Mucosa of stomach (tissue), 1 donor: ENCODE results near the gene ME3.

Source experiments
- H3K27me3 ChIP-seq: one replicate; pipeline ENCODE4 v1.7.0; 2013; ENCODE audit warnings: mild to moderate bottlenecking, low read length; ENCODE audit not compliant: control insufficient read depth, insufficient read depth
- H3K36me3 ChIP-seq: one replicate; pipeline ENCODE4 v1.7.0; 2013; ENCODE audit warnings: low read length; ENCODE audit not compliant: control insufficient read depth, insufficient read depth
- H3K4me1 ChIP-seq: one replicate; pipeline ENCODE4 v1.7.0; 2013; ENCODE audit warnings: mild to moderate bottlenecking, low read length; ENCODE audit not compliant: control insufficient read depth, insufficient read depth
- H3K4me3 ChIP-seq: one replicate; pipeline ENCODE4 v1.7.0; 2013; ENCODE audit warnings: low read length
- H3K9ac ChIP-seq: one replicate; pipeline ENCODE4 v1.7.0; 2013; ENCODE audit warnings: mild to moderate bottlenecking, low read length, moderate library complexity
- H3K9me3 ChIP-seq: one replicate; pipeline ENCODE4 v1.7.0; 2013; ENCODE audit warnings: mild to moderate bottlenecking, low read length, moderate library complexity; ENCODE audit not compliant: control insufficient read depth
- donor health status: Pancreatic carcinoma.

Gene ME3

GRCh38 chr11:86672007-86672621 is at the start of gene ME3:
Gene ME3 (minus strand): TSS chr11:86672616.
- Histone ChIP-seq H3K4me1 (peaks cover 26% of the 10 kb centered on the region), H3K4me3 (peak within 1 kb of the TSS; percentile 82)

GRCh38 chr11:86722006-86722405 is 49.6 kb upstream of the ME3 start:
- Histone ChIP-seq H3K36me3 (no peaks in the 10 kb centered on the region), H3K27me3 (no peaks in the 10 kb centered on the region), H3K4me1 (no peaks in the 10 kb centered on the region), H3K4me3 (no peak overlapping the region), H3K9me3 (no peaks in the 10 kb centered on the region), H3K9ac (no peak overlapping the region)

More at GRCh38 chr11:86672007-86672621, at the start of gene ME3:
- Histone ChIP-seq H3K36me3 (no peaks in the 10 kb centered on the region), H3K9ac (peak within 1 kb of the TSS; percentile 76), H3K9me3 (no peaks in the 10 kb centered on the region), H3K27me3 (no peaks in the 10 kb centered on the region)

GRCh38 chr11:86720546-86720945 is 48.1 kb upstream of the ME3 start:
- no peak overlapping the region for H3K4me3 ChIP-seq
- no peaks in the 10 kb centered on the region for H3K9me3 ChIP-seq
- H3K27me3 ChIP-seq = no peaks in the 10 kb centered on the region

GRCh38 chr11:86719781-86720463 is 47.5 kb upstream of the ME3 start:
- Histone ChIP-seq H3K9ac (no peak overlapping the region), H3K27me3 (no peaks in the 10 kb centered on the region), H3K36me3 (no peaks in the 10 kb centered on the region), H3K4me1 (no peaks in the 10 kb centered on the region), H3K4me3 (no peak overlapping the region), H3K9me3 (no peaks in the 10 kb centered on the region)

More at GRCh38 chr11:86720546-86720945, 48.1 kb upstream of the ME3 start:
- Histone ChIP-seq H3K9ac (no peak overlapping the region), H3K4me1 (no peaks in the 10 kb centered on the region), H3K36me3 (no peaks in the 10 kb centered on the region)

- Histone ChIP-seq H3K9ac (no peak overlapping the region), H3K27me3 (no peaks in the 10 kb centered on the region), H3K4me3 (no peak overlapping the region), H3K9me3 (no peaks in the 10 kb centered on the region), H3K36me3 (no peaks in the 10 kb centered on the region), H3K4me1 (no peaks in the 10 kb centered on the region)
Observed at GRCh38 chr11:86718999-86719398, 46.6 kb upstream of the ME3 start.

GRCh38 chr11:86718521-86718920 is 46.1 kb upstream of the ME3 start:
- no peak overlapping the region for H3K9ac ChIP-seq
- H3K4me3 ChIP-seq = no peak overlapping the region
- H3K4me1 ChIP-seq = no peaks in the 10 kb centered on the region
- no peaks in the 10 kb centered on the region for H3K9me3 ChIP-seq
- no peaks in the 10 kb centered on the region for H3K36me3 ChIP-seq
- H3K27me3 ChIP-seq = no peaks in the 10 kb centered on the region

GRCh38 chr11:86717817-86718501 is 45.5 kb upstream of the ME3 start:
- H3K9me3 ChIP-seq = no peaks in the 10 kb centered on the region
- no peaks in the 10 kb centered on the region for H3K27me3 ChIP-seq
- H3K4me1 ChIP-seq = no peaks in the 10 kb centered on the region
- H3K4me3 ChIP-seq = no peak overlapping the region
- H3K36me3 ChIP-seq = no peaks in the 10 kb centered on the region
- no peak overlapping the region for H3K9ac ChIP-seq

- Histone ChIP-seq H3K36me3 (no peaks in the 10 kb centered on the region), H3K9ac (no peak overlapping the region), H3K4me3 (no peak overlapping the region), H3K9me3 (no peaks in the 10 kb centered on the region), H3K27me3 (no peaks in the 10 kb centered on the region), H3K4me1 (no peaks in the 10 kb centered on the region)
Observed at GRCh38 chr11:86715611-86716010, 43.2 kb upstream of the ME3 start.

GRCh38 chr11:86713552-86713951 is 41.1 kb upstream of the ME3 start:
- H3K4me1 ChIP-seq = no peaks in the 10 kb centered on the region
- no peaks in the 10 kb centered on the region for H3K27me3 ChIP-seq
- H3K36me3 ChIP-seq = no peaks in the 10 kb centered on the region
- H3K9ac ChIP-seq = no peak overlapping the region
- no peaks in the 10 kb centered on the region for H3K9me3 ChIP-seq
- no peak overlapping the region for H3K4me3 ChIP-seq

- Histone ChIP-seq H3K27me3 (no peaks in the 10 kb centered on the region), H3K36me3 (no peaks in the 10 kb centered on the region), H3K4me3 (no peak overlapping the region), H3K9me3 (no peaks in the 10 kb centered on the region), H3K4me1 (no peaks in the 10 kb centered on the region), H3K9ac (no peak overlapping the region)
Observed at GRCh38 chr11:86710936-86711335, 38.5 kb upstream of the ME3 start.

GRCh38 chr11:86708669-86709068 is 36.3 kb upstream of the ME3 start:
- H3K4me1 ChIP-seq = no peaks in the 10 kb centered on the region
- H3K4me3 ChIP-seq = no peak overlapping the region
- no peak overlapping the region for H3K9ac ChIP-seq
- no peaks in the 10 kb centered on the region for H3K36me3 ChIP-seq
- H3K9me3 ChIP-seq = no peaks in the 10 kb centered on the region
- no peaks in the 10 kb centered on the region for H3K27me3 ChIP-seq

GRCh38 chr11:86706338-86707131 is 34.1 kb upstream of the ME3 start:
- Histone ChIP-seq H3K9me3 (no peaks in the 10 kb centered on the region), H3K36me3 (no peaks in the 10 kb centered on the region), H3K9ac (no peak overlapping the region), H3K4me1 (no peaks in the 10 kb centered on the region), H3K4me3 (no peak overlapping the region), H3K27me3 (no peaks in the 10 kb centered on the region)
